Stimulated activated CD8-positive, alpha-beta memory T cell treated with anti-CD3 and anti-CD28 coated beads, Interleukin-7, amount 100 ng/mL, for 24 hours (primary cell): ENCODE results near the gene SNX27.
"Not testable (repeated sequence)": the region's sequence is repeated elsewhere in the genome, so short reads cannot be mapped to it uniquely, and the experiment has no call there.

Source experiments
- DNase-seq: peaks from one replicate; pipeline ENCODE4 v3.0.0-alpha.2; 2020; ENCODE audit warnings: low read depth

The SNX27 gene

GRCh38 chr1:151721788-151722510, 110.1 kb downstream of the SNX27 start:
- no peak for DNase-seq

GRCh38 chr1:151723726-151724370, 112.0 kb downstream of the SNX27 start:
- DNase-seq = no peak

GRCh38 chr1:151728151-151729054, 116.6 kb downstream of the SNX27 start:
- no peak for DNase-seq

GRCh38 chr1:151729157-151729965, 117.5 kb downstream of the SNX27 start:
- no peak for DNase-seq

GRCh38 chr1:151729966-151730291, 118.1 kb downstream of the SNX27 start:
- DNase-seq = no peak

- no peak for DNase-seq
Measured at GRCh38 chr1:151733126-151733525, 121.3 kb downstream of the SNX27 start.

- not testable (repeated sequence) for DNase-seq
Measured at GRCh38 chr1:151733995-151734394, 122.1 kb downstream of the SNX27 start.

GRCh38 chr1:151737026-151737425, 125.2 kb downstream of the SNX27 start:
- DNase-seq = no peak

- no peak for DNase-seq
Measured at GRCh38 chr1:151737479-151737878, 125.6 kb downstream of the SNX27 start.

- DNase-seq = no peak
Measured at GRCh38 chr1:151739590-151740355, 127.9 kb downstream of the SNX27 start.

GRCh38 chr1:151741516-151741915, 129.7 kb downstream of the SNX27 start:
- DNase-seq = no peak
